Ovary (tissue), 9 donors: ENCODE results near the gene PTOV1. TPM values are rescaled to one million over a fixed set of nuclear protein-coding genes. Genes with fewer than 3 reads are reported as not detected.

Experiments used
- DNase-seq, 5 donors: peaks; one replicate each; pipeline ENCODE4 v3.0.0-alpha.2; 2019 to 2020
- H3K27ac ChIP-seq, 2 donors: fragments of 200-600 bp; one replicate each; pipeline versions ENCODE4 v1.5.1 to v1.8.0; 2019 to 2022
- H3K27me3 ChIP-seq: fragments of 200-600 bp; one replicate; pipeline ENCODE4 v1.8.0; 2022
- H3K36me3 ChIP-seq: fragments of 200-600 bp; sonication (generic); one replicate; pipeline ENCODE4 v1.5.1; 2019
- H3K4me1 ChIP-seq: one replicate; pipeline ENCODE4 v1.8.1; 2013; ENCODE audit warnings: mild to moderate bottlenecking, moderate library complexity; ENCODE audit not compliant: insufficient read depth
- H3K4me3 ChIP-seq: fragments of 200-600 bp; sonication (generic); one replicate; pipeline ENCODE4 v1.5.1; 2017
- H3K9me3 ChIP-seq, 2 donors: fragments of 200-600 bp in 1 of 2; sonication (generic) in 1 of 2; one replicate each; pipeline versions ENCODE4 v1.5.1 to v1.8.1; 2013 to 2019; ENCODE audit warnings: mild to moderate bottlenecking in 1 of 2, moderate library complexity in 1 of 2
- CTCF ChIP-seq, 3 donors: fragments of 450-650 bp in 2 of 3; fragments of 200-600 bp in 1 of 3; IDR thresholded peaks; one replicate each; pipeline versions ENCODE4 v1.5.1 to v1.8.0; 2016 to 2022; ENCODE audit warnings: antibody characterized with exemption in 3 of 3, mild to moderate bottlenecking in 1 of 3
- EP300 ChIP-seq: sonication (generic); formaldehyde crosslinking; IDR thresholded peaks from one replicate; pipeline ENCODE4 v1.6.1; 2017; ENCODE audit warnings: antibody characterized with exemption
- POLR2A ChIP-seq: fragments of 450-650 bp; IDR thresholded peaks from one replicate; pipeline ENCODE4 v1.6.1; 2017; ENCODE audit warnings: antibody characterized with exemption, mild to moderate bottlenecking, moderate library complexity
- WGBS, 3 donors: extraction: QIAGEN DNeasy Blood & Tissue Kit in 1 of 3; methylation state at CpG; one replicate each; pipeline versions ENCODE4 v1.1.5 to v1.1.7; 2013 to 2017; 5-methylcytosine and 5-hydroxymethylcytosine counted together
- intact Hi-C, 4 donors: fragments of 100-400 bp; cut with DNase I; formaldehyde crosslinking; loops; one replicate each; pipeline versions ENCODE4 v1.11.0 to v1.15.1; 2022 to 2023
- polyA plus RNA-seq, 2 donors: library from polyadenylated mRNA; stranded (reverse); fragments of 200-250 nt in 1 of 2; fragments of 350-450 nt in 1 of 2; fragmentation: Illumina TruSeq in 1 of 2; extraction: RNeasy Lipid Tissue Mini Kit (QIAGEN cat#74804) in 1 of 2; gene quantifications; one replicate each; pipeline ENCODE4 v1.2.3, GENCODE V29; 2013 to 2014
- total RNA-seq, 7 donors: library from RNA; depleted of rRNA in 2 of 7; stranded (reverse); fragments of >200 nt in 2 of 7; fragmentation: NEBNext Ultra II Directional in 3 of 7; extraction: Animal tissue kit (Norgen Biotek cat#: 25700) in 3 of 7; gene quantifications; one replicate each; pipeline versions ENCODE4 v1.1.0 to v1.2.4, GENCODE V29; 2016 to 2023
- donor health status: DM: no; HTN: no; CAD: no; lungs with moderate emphysema.
- donor health status: DM: no; HTN: no; CAD: no.
- donor health status: Bipolar disorder and iron deficiency.
- donor health status: DM: yes; HTN: yes; CAD: no.
- donor health status: DM: no; HTN: no; CAD: no.
- donor health status: DM: yes; HTN: yes; CAD: no.

Gene PTOV1
- total and polyA plus RNA-seq, 9 donors = 22.2 to 256 (median 186) TPM

- Histone ChIP-seq H3K4me1 (no peaks in the 10 kb centered on the region), H3K4me3 (no peak overlapping the region), H3K9me3 (no peaks in the 10 kb centered on the region), H3K36me3 (no peaks in the 10 kb centered on the region), H3K27ac (no peak overlapping the region), H3K27me3 (no peaks in the 10 kb centered on the region)
- no peak for TF ChIP-seq POLR2A
- no peak for TF ChIP-seq CTCF (IDR thresholded peaks at IDR 0.05)
- TF ChIP-seq EP300 = no peak
- DNase-seq = no peak
- WGBS, 3 donors = 93 to 96% (median 94%) methylated on average over 12 to 14 of the region's 14 CpGs
- intact Hi-C loops = loop anchor here in 1 of 4 donors (5.0 kb wide), 1 partner anchor 135 kb away; no protein-coding TSS in a partner anchor
Measured at GRCh38 chr19:49882643-49883042, 31.7 kb downstream of the PTOV1 start.

- H3K4me3 ChIP-seq = no peak overlapping the region
- 94 to 98% (median 96%) methylated on average over 5 of the region's 5 CpGs for WGBS, 3 donors
- intact Hi-C loops = loop anchor here in 1 of 4 donors (5.0 kb wide), 1 partner anchor 136 kb away; no protein-coding TSS in a partner anchor
- no peaks in the 10 kb centered on the region for H3K9me3 ChIP-seq
- TF ChIP-seq POLR2A (no peak), EP300 (no peak), CTCF (IDR thresholded peaks at IDR 0.05) (no peak)
- H3K27ac ChIP-seq = no peak overlapping the region
- H3K36me3 ChIP-seq = no peaks in the 10 kb centered on the region
- H3K4me1 ChIP-seq = no peaks in the 10 kb centered on the region
- no peaks in the 10 kb centered on the region for H3K27me3 ChIP-seq
- no peak for DNase-seq
Measured at GRCh38 chr19:49883094-49883493, 32.1 kb downstream of the PTOV1 start.

- DNase-seq = peak in 1 of 5 donors; percentile 39
- intact Hi-C loops = loop anchor here in 1 of 4 donors (5.0 kb wide), 1 partner anchor 137 kb away; no protein-coding TSS in a partner anchor
- Histone ChIP-seq H3K27ac (no peak overlapping the region), H3K4me1 (no peaks in the 10 kb centered on the region), H3K4me3 (no peak overlapping the region), H3K9me3 (no peaks in the 10 kb centered on the region), H3K27me3 (no peaks in the 10 kb centered on the region), H3K36me3 (no peaks in the 10 kb centered on the region)
- WGBS, 3 donors = 93% methylated on average over 16 to 18 of the region's 18 CpGs
- TF ChIP-seq CTCF (IDR thresholded peaks at IDR 0.05) (no peak), POLR2A (no peak), EP300 (no peak)
Measured at GRCh38 chr19:49884109-49884508, 33.1 kb downstream of the PTOV1 start.

GRCh38 chr19:49884760-49885159 lies 33.8 kb downstream of the PTOV1 start:
- 91 to 96% (median 93%) methylated on average over 3 of the region's 3 CpGs for WGBS, 3 donors
- no peak for TF ChIP-seq EP300
- no peak for TF ChIP-seq POLR2A
- no peak for TF ChIP-seq CTCF (IDR thresholded peaks at IDR 0.05)
- no peak overlapping the region for H3K27ac ChIP-seq
- no peaks in the 10 kb centered on the region for H3K36me3 ChIP-seq
- no peaks in the 10 kb centered on the region for H3K27me3 ChIP-seq
- no peaks in the 10 kb centered on the region for H3K9me3 ChIP-seq
- DNase-seq = no peak
- H3K4me1 ChIP-seq = no peaks in the 10 kb centered on the region
- intact Hi-C loops = loop anchor here in 1 of 4 donors (5.0 kb wide), 1 partner anchor 137 kb away; no protein-coding TSS in a partner anchor
- H3K4me3 ChIP-seq = no peak overlapping the region
